OCI-LY7 (cell line): ENCODE measurements around the gene RTN4R. TPM values are rescaled to one million over a fixed set of nuclear protein-coding genes. Genes with fewer than 3 reads are reported as not detected.

Experiments
- BruUV-seq: library from RNA; stranded (reverse); fragments of 400-500 nt; replicated peaks from 2 replicates; lab custom pipeline; 2021; lab: Mats Ljungman, UMichigan
- CTCF ChIA-PET: fragments of 300-600 bp; sonication (Branson Sonifier 250); formaldehyde crosslinking; loops from one replicate; lab custom pipeline; 2022; ENCODE audit warnings: antibody characterized with exemption; ENCODE audit not compliant: unreplicated experiment; lab: Charles Lee
- POLR2A ChIA-PET: fragments of 300-600 bp; sonication (Branson Sonifier 250); formaldehyde crosslinking; loops from one replicate; lab custom pipeline; 2022; ENCODE audit warnings: antibody characterized with exemption; lab: Charles Lee
- DNase-seq: peaks from one replicate; pipeline ENCODE4 v3.0.0-alpha.2; 2015; ENCODE audit warnings: low spot score
- H2AFZ ChIP-seq: fragments of 200-600 bp; sonication (generic), shearing (Covaris generic); 2 replicates; pipeline ENCODE4 v1.6.1; 2014; ENCODE audit warnings: mild to moderate bottlenecking, antibody characterized with exemption, low read length, moderate library complexity
- H3K27ac ChIP-seq: fragments of 200-600 bp; sonication (generic); 2 replicates; pipeline ENCODE4 v1.5.1; 2014; ENCODE audit warnings: mixed run types, low read depth, mild to moderate bottlenecking, moderate library complexity, low read length, inconsistent platforms; ENCODE audit not compliant: poor library complexity, severe bottlenecking
- H3K36me3 ChIP-seq: fragments of 200-600 bp; sonication (generic); 2 replicates; pipeline ENCODE4 v1.6.1; 2014; ENCODE audit warnings: mild to moderate bottlenecking, antibody characterized with exemption, low read length, moderate library complexity, mixed read lengths; ENCODE audit not compliant: insufficient read depth
- H3K4me1 ChIP-seq: fragments of 200-600 bp; sonication (generic); 2 replicates; pipeline ENCODE4 v1.5.1; 2014; ENCODE audit warnings: mild to moderate bottlenecking, low read length; ENCODE audit not compliant: insufficient read depth, poor library complexity, severe bottlenecking
- H3K4me2 ChIP-seq: fragments of 200-600 bp; sonication (generic); 2 replicates; pipeline ENCODE4 v1.6.1; 2014; ENCODE audit warnings: mild to moderate bottlenecking, low read length
- H3K4me3 ChIP-seq: fragments of 200-600 bp; sonication (generic); 2 replicates; pipeline ENCODE4 v1.5.1; 2014; ENCODE audit warnings: mild to moderate bottlenecking, low read depth, low read length; ENCODE audit not compliant: poor library complexity, severe bottlenecking
- H3K79me2 ChIP-seq: fragments of 200-600 bp; sonication (generic); 2 replicates; pipeline ENCODE4 v1.6.1; 2016; ENCODE audit warnings: low read depth, mild to moderate bottlenecking, low read length, moderate library complexity, mixed read lengths; ENCODE audit not compliant: insufficient read depth
- H3K9me2 ChIP-seq: fragments of 200-600 bp; sonication (generic); 2 replicates; pipeline ENCODE4 v1.6.1; 2016; ENCODE audit warnings: mild to moderate bottlenecking, low read length, mixed read lengths; ENCODE audit not compliant: insufficient read depth
- H3K9me3 ChIP-seq: fragments of 200-600 bp; sonication (generic); 2 replicates; pipeline ENCODE4 v1.6.1; 2014; ENCODE audit warnings: mild to moderate bottlenecking, mixed run types, low read length, mixed read lengths
- H4K20me1 ChIP-seq: fragments of 200-600 bp; sonication (generic); 2 replicates; pipeline ENCODE4 v1.6.1; 2014; ENCODE audit warnings: mild to moderate bottlenecking, antibody characterized with exemption, low read length, moderate library complexity, mixed read lengths; ENCODE audit not compliant: insufficient read depth
- EZH2phosphoT487 ChIP-seq: fragments of 200-600 bp; sonication (generic); IDR thresholded peaks from 2 replicates; pipeline ENCODE4 v1.6.1; 2018; ENCODE audit warnings: low read depth, borderline replicate concordance, mild to moderate bottlenecking, mixed run types, antibody characterized with exemption, low read length, moderate library complexity, mixed read lengths
- intact Hi-C: fragments of 100-400 bp; cut with micrococcal nuclease; formaldehyde crosslinking; loops from one replicate; pipeline ENCODE4 v1.10.0; 2022; ENCODE audit not compliant: unreplicated experiment
- total RNA-seq, 2 experiments: library from RNA; depleted of rRNA in 1 of 2; stranded (reverse); fragments of >200 nt in 1 of 2; shearing (Covaris generic) in 1 of 2; gene quantifications; 2 replicates each; pipeline ENCODE4 v1.2.3, GENCODE V29; 2014 to 2022
- TF ChIP-seq, protein P1 (sequence below): fragments of 200-600 bp; sonication (generic); conservative IDR thresholded peaks from 2 replicates; pipeline ENCODE4 v1.5.1; 2014; ENCODE audit warnings: mild to moderate bottlenecking, antibody characterized with exemption, low read length, moderate library complexity, mixed read lengths

The RTN4R gene
- total RNA-seq, 2 experiments from 2014 or later = not detected

DNA sequence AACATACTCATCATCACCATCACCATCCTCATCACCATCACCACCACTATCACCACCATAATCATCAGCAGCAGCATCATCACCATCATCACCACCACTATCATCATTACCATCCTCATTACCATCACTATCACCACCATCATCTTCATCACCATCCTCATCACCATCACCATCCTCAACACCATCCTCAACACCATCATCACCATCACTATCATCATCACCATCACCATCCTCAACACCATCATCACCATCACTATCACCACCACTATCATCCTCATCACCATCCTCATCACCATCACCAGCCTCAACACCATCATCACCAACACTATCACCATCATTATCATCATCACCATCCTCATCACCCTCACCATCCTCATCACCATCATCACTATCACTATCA, 16.6 kb downstream of the RTN4R start:
- no peaks in the 10 kb centered on the region for H3K9me3 ChIP-seq
- H3K9me2 ChIP-seq = no peaks in the 10 kb centered on the region
- no peaks in the 10 kb centered on the region for H3K36me3 ChIP-seq
- BruUV-seq = no TSS peak
- no peaks in the 10 kb centered on the region for H4K20me1 ChIP-seq
- intact Hi-C loops = no loop called here
- H2AFZ ChIP-seq = no peak overlapping the region
- POLR2A ChIA-PET = no interaction called here
- no peak overlapping the region for H3K27ac ChIP-seq
- no peak overlapping the region for H3K4me2 ChIP-seq
- CTCF ChIA-PET = no interaction called here
- DNase-seq = no peak
- no peak for TF ChIP-seq EZH2phosphoT487
- TF ChIP-seq, protein P1, sequence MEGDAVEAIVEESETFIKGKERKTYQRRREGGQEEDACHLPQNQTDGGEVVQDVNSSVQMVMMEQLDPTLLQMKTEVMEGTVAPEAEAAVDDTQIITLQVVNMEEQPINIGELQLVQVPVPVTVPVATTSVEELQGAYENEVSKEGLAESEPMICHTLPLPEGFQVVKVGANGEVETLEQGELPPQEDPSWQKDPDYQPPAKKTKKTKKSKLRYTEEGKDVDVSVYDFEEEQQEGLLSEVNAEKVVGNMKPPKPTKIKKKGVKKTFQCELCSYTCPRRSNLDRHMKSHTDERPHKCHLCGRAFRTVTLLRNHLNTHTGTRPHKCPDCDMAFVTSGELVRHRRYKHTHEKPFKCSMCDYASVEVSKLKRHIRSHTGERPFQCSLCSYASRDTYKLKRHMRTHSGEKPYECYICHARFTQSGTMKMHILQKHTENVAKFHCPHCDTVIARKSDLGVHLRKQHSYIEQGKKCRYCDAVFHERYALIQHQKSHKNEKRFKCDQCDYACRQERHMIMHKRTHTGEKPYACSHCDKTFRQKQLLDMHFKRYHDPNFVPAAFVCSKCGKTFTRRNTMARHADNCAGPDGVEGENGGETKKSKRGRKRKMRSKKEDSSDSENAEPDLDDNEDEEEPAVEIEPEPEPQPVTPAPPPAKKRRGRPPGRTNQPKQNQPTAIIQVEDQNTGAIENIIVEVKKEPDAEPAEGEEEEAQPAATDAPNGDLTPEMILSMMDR = no peak
- no peaks in the 10 kb centered on the region for H3K79me2 ChIP-seq
- no peaks in the 10 kb centered on the region for H3K4me1 ChIP-seq
- H3K4me3 ChIP-seq = no peak overlapping the region

DNA sequence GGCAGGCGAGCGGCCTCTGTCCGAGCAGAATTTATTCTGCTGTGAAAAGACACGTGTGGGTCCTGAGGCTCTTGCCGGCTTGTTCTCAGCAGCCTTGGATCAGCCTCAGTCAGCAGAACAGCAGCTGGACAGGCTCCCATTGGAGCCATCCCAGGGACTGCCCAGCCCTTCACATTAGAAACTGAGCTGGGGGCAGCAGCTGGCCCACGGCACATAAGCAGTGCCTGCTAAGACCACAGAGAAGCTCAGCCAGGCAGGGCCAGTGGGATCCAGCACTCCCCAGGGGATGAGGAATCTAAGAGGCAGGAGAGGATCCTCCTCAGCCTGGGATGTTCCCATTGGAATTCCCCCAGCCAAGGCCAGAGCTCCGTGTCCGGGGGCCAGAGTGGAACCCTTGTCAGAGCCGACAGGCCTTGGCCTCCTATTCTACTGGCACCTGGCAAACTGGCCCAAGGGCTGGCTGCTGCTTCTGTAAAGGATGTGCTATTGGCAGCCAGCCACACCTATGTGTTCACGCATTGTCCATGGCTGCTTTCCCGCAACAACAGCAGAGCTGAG, 18.2 kb downstream of the RTN4R start:
- no peak for DNase-seq
- intact Hi-C loops = no loop called here
- POLR2A ChIA-PET = no interaction called here
- Histone ChIP-seq H3K9me2 (no peaks in the 10 kb centered on the region), H3K79me2 (no peaks in the 10 kb centered on the region), H4K20me1 (no peaks in the 10 kb centered on the region), H3K36me3 (no peaks in the 10 kb centered on the region), H3K9me3 (no peaks in the 10 kb centered on the region), H3K4me1 (peaks cover 5% of the 10 kb centered on the region), H2AFZ (no peak overlapping the region), H3K4me2 (no peak overlapping the region), H3K27ac (no peak overlapping the region), H3K4me3 (no peak overlapping the region)
- BruUV-seq = no TSS peak
- CTCF ChIA-PET = no interaction called here
- no peak for TF ChIP-seq EZH2phosphoT487
- TF ChIP-seq, protein P1 = no peak

DNA sequence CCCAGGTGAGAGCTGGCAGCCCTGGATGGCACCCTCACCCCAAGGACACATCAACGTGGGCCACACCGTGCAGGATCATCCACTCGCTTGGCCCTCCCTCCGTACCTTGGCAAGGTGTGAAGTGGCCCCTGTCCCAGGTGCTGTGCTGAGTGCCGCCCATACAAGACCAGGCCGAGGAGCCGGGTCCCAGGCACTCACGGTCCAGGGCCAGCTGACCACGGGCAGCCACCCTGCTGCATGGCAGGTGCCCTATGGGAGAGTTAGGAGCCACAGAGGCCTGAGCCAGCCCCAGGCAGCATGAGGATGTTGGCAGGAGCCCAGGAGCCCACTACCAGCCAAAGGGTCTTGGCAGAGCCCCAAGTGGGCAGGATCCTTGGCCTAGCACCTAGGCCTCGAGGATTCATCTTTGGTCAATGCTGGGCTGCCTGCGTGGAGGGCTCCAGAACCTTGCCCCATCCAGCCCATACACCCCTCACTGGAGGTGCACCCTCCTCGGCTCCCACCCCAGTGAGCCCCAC, 19.6 kb downstream of the RTN4R start:
- DNase-seq = no peak
- CTCF ChIA-PET = no interaction called here
- no peak overlapping the region for H3K4me3 ChIP-seq
- no peaks in the 10 kb centered on the region for H3K36me3 ChIP-seq
- intact Hi-C loops = no loop called here
- H3K27ac ChIP-seq = no peak overlapping the region
- H4K20me1 ChIP-seq = no peaks in the 10 kb centered on the region
- no TSS peak for BruUV-seq
- H3K79me2 ChIP-seq = no peaks in the 10 kb centered on the region
- H3K4me2 ChIP-seq = no peak overlapping the region
- no peak for TF ChIP-seq EZH2phosphoT487
- TF ChIP-seq, protein P1 = no peak
- POLR2A ChIA-PET = no interaction called here
- no peak overlapping the region for H2AFZ ChIP-seq
- H3K9me3 ChIP-seq = no peaks in the 10 kb centered on the region
- H3K4me1 ChIP-seq = peaks cover 18% of the 10 kb centered on the region
- H3K9me2 ChIP-seq = no peaks in the 10 kb centered on the region
